H9 (cell line): ENCODE data around the gene NGFR. TPM values are rescaled to one million over a fixed set of nuclear protein-coding genes. Genes with fewer than 3 reads are reported as not detected.

Experiments
- DNase-seq: peaks from one replicate; pipeline ENCODE4 v3.0.0-alpha.2; 2017
- H2AFZ ChIP-seq: one replicate; pipeline ENCODE4 v1.6.1; 2013; ENCODE audit warnings: mild to moderate bottlenecking, low read length, control low read depth, moderate library complexity
- H2AK5ac ChIP-seq: 2 replicates; pipeline ENCODE4 v1.6.1; 2013; ENCODE audit warnings: low read length, control low read depth, mixed read lengths; ENCODE audit not compliant: insufficient read length
- H2BK120ac ChIP-seq: one replicate; pipeline ENCODE4 v1.6.1; 2013; ENCODE audit warnings: low read depth, mild to moderate bottlenecking, low read length, control low read depth, inconsistent platforms; ENCODE audit not compliant: poor library complexity, severe bottlenecking
- H2BK12ac ChIP-seq: 2 replicates; pipeline ENCODE4 v1.6.1; 2013; ENCODE audit warnings: low read length, control low read depth, mixed read lengths, low read depth; ENCODE audit not compliant: insufficient read length
- H2BK15ac ChIP-seq: 2 replicates; pipeline ENCODE4 v1.6.1; 2013; ENCODE audit warnings: low read depth, low read length, control low read depth
- H2BK20ac ChIP-seq: one replicate; pipeline ENCODE4 v1.6.1; 2013; ENCODE audit warnings: low read depth, mild to moderate bottlenecking, low read length, control low read depth, inconsistent platforms; ENCODE audit not compliant: poor library complexity, severe bottlenecking
- H2BK5ac ChIP-seq: 2 replicates; pipeline ENCODE4 v1.6.1; 2013; ENCODE audit warnings: low read length, control low read depth, mixed read lengths; ENCODE audit not compliant: insufficient read length
- H3K14ac ChIP-seq: 2 replicates; pipeline ENCODE4 v1.6.1; 2013; ENCODE audit warnings: low read length, control low read depth; ENCODE audit not compliant: insufficient read depth
- H3K18ac ChIP-seq: 2 replicates; pipeline ENCODE4 v1.6.1; 2013; ENCODE audit warnings: low read depth, mild to moderate bottlenecking, mixed read lengths, low read length, control low read depth; ENCODE audit not compliant: insufficient read length
- H3K23ac ChIP-seq: 2 replicates; pipeline ENCODE4 v1.6.1; 2013; ENCODE audit warnings: low read length, control low read depth, mixed read lengths, low read depth; ENCODE audit not compliant: insufficient read length
- H3K23me2 ChIP-seq: 2 replicates; pipeline ENCODE4 v1.6.1; 2013; ENCODE audit warnings: low read depth, mild to moderate bottlenecking, mixed read lengths, low read length, control low read depth; ENCODE audit not compliant: insufficient read length, poor library complexity, severe bottlenecking
- H3K27ac ChIP-seq: 2 replicates; pipeline ENCODE4 v1.5.1; 2013; ENCODE audit warnings: low read length, control low read depth, mixed read lengths, low read depth; ENCODE audit not compliant: insufficient read length
- H3K27me3 ChIP-seq: 2 replicates; pipeline ENCODE4 v1.6.1; 2013; ENCODE audit warnings: low read length, control low read depth, inconsistent platforms; ENCODE audit not compliant: insufficient read depth
- H3K4ac ChIP-seq: 2 replicates; pipeline ENCODE4 v1.6.1; 2013; ENCODE audit warnings: low read depth, mild to moderate bottlenecking, control low read depth, inconsistent platforms, low read length, moderate library complexity
- H3K4me1 ChIP-seq: 2 replicates; pipeline ENCODE4 v1.6.1; 2013; ENCODE audit warnings: low read length, control low read depth, inconsistent platforms; ENCODE audit not compliant: insufficient read depth
- H3K4me2 ChIP-seq: 2 replicates; pipeline ENCODE4 v1.6.1; 2013; ENCODE audit warnings: low read length, control low read depth, mixed read lengths; ENCODE audit not compliant: insufficient read length, insufficient read depth
- H3K56ac ChIP-seq: 2 replicates; pipeline ENCODE4 v1.6.1; 2013; ENCODE audit warnings: low read depth, mild to moderate bottlenecking, mixed read lengths, low read length, control low read depth; ENCODE audit not compliant: insufficient read length
- H3K79me1 ChIP-seq: 2 replicates; pipeline ENCODE4 v1.6.1; 2013; ENCODE audit warnings: low read depth, mild to moderate bottlenecking, moderate library complexity, low read length, control low read depth, inconsistent platforms; ENCODE audit not compliant: insufficient read depth, poor library complexity, severe bottlenecking
- H3K79me2 ChIP-seq: 2 replicates; pipeline ENCODE4 v1.6.1; 2013; ENCODE audit warnings: low read length, control low read depth, inconsistent platforms; ENCODE audit not compliant: insufficient read depth
- H3K9ac ChIP-seq: 2 replicates; pipeline ENCODE4 v1.6.1; 2013; ENCODE audit warnings: low read length, control low read depth, mixed read lengths; ENCODE audit not compliant: insufficient read length; ENCODE audit errors: extremely low read depth
- H3K9me3 ChIP-seq: one replicate; pipeline ENCODE4 v1.6.1; 2013; ENCODE audit warnings: low read depth, low read length, inconsistent platforms; ENCODE audit not compliant: control insufficient read depth
- H3T11ph ChIP-seq: one replicate; pipeline ENCODE4 v1.6.1; 2013; ENCODE audit warnings: mild to moderate bottlenecking, low read length, control low read depth, inconsistent platforms
- H4K20me1 ChIP-seq: one replicate; pipeline ENCODE4 v1.6.1; 2013; ENCODE audit not compliant: control insufficient read depth, insufficient read length, insufficient read depth
- H4K5ac ChIP-seq: 2 replicates; pipeline ENCODE4 v1.6.1; 2013; ENCODE audit warnings: low read depth, mild to moderate bottlenecking, mixed read lengths, low read length, control low read depth; ENCODE audit not compliant: insufficient read length
- H4K8ac ChIP-seq: replicated peaks from 2 replicates; pipeline ENCODE4 v1.6.1; 2013; ENCODE audit warnings: low read length, control low read depth, mixed read lengths, low read depth; ENCODE audit not compliant: insufficient read length
- H4K91ac ChIP-seq: 2 replicates; pipeline ENCODE4 v1.6.1; 2013; ENCODE audit warnings: low read depth, mild to moderate bottlenecking, moderate library complexity, mixed read lengths, low read length, control low read depth; ENCODE audit not compliant: insufficient read length
- H3K27ac Mint-ChIP-seq, 3 experiments: 2 replicates in 2 of 3; 3 replicates in 1 of 3; pipeline ENCODE4 v1.8.0; 2020 to 2021; ENCODE audit warnings: mixed read lengths in 3 of 3, mild to moderate bottlenecking in 1 of 3, moderate library complexity in 1 of 3
- H3K27me3 Mint-ChIP-seq: 2 replicates; pipeline ENCODE4 v1.8.0; 2021; ENCODE audit warnings: low read depth, mild to moderate bottlenecking, moderate library complexity, mixed read lengths
- H3K36me3 Mint-ChIP-seq, 3 experiments: 2 replicates in 2 of 3; 3 replicates in 1 of 3; pipeline ENCODE4 v1.8.0; 2020 to 2021; ENCODE audit warnings: low read depth in 3 of 3, mixed read lengths in 3 of 3; ENCODE audit not compliant: insufficient read depth in 1 of 3
- H3K4me1 Mint-ChIP-seq, 2 experiments: 2 replicates each; pipeline ENCODE4 v1.8.0; 2020; ENCODE audit warnings: mixed read lengths in 2 of 2
- H3K4me3 Mint-ChIP-seq, 2 experiments: 2 replicates in 1 of 2; 3 replicates in 1 of 2; pipeline ENCODE4 v1.8.0; 2020 to 2021; ENCODE audit warnings: mild to moderate bottlenecking in 2 of 2, mixed read lengths in 2 of 2, moderate library complexity in 1 of 2
- H3K9me3 Mint-ChIP-seq, 2 experiments: 2 replicates in 1 of 2; 3 replicates in 1 of 2; pipeline ENCODE4 v1.8.0; 2020; ENCODE audit warnings: mild to moderate bottlenecking in 2 of 2, mixed read lengths in 2 of 2, moderate library complexity in 1 of 2
- WGBS: extraction: QIAGEN DNeasy Blood & Tissue Kit; methylation state at CpG from one replicate; pipeline ENCODE4 v1.1.7; 2013; ENCODE audit warnings: missing lambda C conversion rate, low lambda C conversion rate, mixed read lengths; ENCODE audit not compliant: insufficient read length; ENCODE audit errors: extremely low coverage; 5-methylcytosine and 5-hydroxymethylcytosine counted together
- total RNA-seq: library from RNA; stranded (reverse); gene quantifications from 2 replicates; pipeline ENCODE4 v1.2.1, GENCODE V29; 2021
- TF ChIP-seq, protein P1 (sequence below): fragments of 200-600 bp; sonication (generic); conservative IDR thresholded peaks from 3 replicates; pipeline ENCODE4 v1.8.0; 2021; ENCODE audit warnings: antibody characterized with exemption, mild to moderate bottlenecking

Gene NGFR
- total RNA-seq, 1 experiment from 2014 or later: 9.6 TPM

DNA sequence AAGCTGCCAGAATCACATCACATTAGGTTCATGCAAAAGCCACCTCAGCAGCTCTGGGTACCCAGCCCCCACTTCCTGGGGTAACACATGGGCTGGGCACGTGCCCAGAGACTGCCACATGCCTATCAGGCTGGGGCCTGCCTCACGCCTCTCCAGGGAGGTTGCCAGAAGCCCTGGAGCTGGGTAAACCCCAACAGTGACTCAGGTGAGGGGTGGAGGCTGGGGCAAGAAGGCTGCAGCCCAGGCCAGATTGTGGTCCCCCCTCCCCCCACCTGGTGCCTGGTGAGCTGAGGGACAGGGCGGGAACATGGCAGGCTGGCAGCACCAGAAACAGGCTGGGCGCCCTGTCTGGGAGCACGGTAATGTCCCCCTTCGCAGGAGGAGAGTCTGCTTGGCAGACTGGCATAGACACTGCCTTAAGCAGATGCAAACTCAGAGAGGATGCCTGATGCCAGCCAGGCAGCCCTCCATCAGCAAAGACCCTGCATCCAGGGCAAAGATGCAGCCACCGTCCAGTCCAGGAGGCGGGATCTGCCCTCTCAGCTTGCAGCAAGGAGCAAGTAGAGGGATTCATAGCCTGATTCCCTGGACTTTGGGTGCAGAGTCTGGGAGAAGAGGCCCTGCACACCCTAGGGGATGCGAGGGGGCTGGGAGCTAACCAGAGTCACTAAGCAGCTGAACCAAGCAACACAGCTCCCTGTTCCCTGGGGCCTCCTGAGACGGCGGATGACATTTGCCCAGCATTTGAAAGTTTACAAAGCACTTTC, 28.8 kb downstream of the NGFR start:
- H2AK5ac ChIP-seq: no peak overlapping the region
- H3K27ac Mint-ChIP-seq: peak overlapping the region in 1 of 3 experiments; percentile 44; a peak in 1 of 7 replicates
- H2BK120ac ChIP-seq: no peak overlapping the region
- H2BK20ac ChIP-seq: no peak overlapping the region
- no peak overlapping the region for H3K14ac ChIP-seq
- H4K5ac ChIP-seq: no peak overlapping the region
- TF ChIP-seq, protein P1, sequence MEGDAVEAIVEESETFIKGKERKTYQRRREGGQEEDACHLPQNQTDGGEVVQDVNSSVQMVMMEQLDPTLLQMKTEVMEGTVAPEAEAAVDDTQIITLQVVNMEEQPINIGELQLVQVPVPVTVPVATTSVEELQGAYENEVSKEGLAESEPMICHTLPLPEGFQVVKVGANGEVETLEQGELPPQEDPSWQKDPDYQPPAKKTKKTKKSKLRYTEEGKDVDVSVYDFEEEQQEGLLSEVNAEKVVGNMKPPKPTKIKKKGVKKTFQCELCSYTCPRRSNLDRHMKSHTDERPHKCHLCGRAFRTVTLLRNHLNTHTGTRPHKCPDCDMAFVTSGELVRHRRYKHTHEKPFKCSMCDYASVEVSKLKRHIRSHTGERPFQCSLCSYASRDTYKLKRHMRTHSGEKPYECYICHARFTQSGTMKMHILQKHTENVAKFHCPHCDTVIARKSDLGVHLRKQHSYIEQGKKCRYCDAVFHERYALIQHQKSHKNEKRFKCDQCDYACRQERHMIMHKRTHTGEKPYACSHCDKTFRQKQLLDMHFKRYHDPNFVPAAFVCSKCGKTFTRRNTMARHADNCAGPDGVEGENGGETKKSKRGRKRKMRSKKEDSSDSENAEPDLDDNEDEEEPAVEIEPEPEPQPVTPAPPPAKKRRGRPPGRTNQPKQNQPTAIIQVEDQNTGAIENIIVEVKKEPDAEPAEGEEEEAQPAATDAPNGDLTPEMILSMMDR: no peak
- H4K20me1 ChIP-seq: no peaks in the 10 kb centered on the region
- no peaks in the 10 kb centered on the region for H3K79me2 ChIP-seq
- no peak overlapping the region for H3K9ac ChIP-seq
- H3K56ac ChIP-seq: no peak overlapping the region
- no peaks in the 10 kb centered on the region for H3K23me2 ChIP-seq
- peaks cover 2 to 18% of the 10 kb centered on the region in 2 experiments; a peak in 3 of 4 replicates for H3K4me1 Mint-ChIP-seq
- peak; percentile 29 for DNase-seq
- no peaks in the 10 kb centered on the region; the same call in 1 of the 2 replicates for H3K4me1 ChIP-seq
- no peak overlapping the region for H2BK15ac ChIP-seq
- no peak overlapping the region for H3K4me2 ChIP-seq
- no peak overlapping the region for H3K27ac ChIP-seq
- H2BK12ac ChIP-seq: no peak overlapping the region
- H3K18ac ChIP-seq: no peak overlapping the region
- H2BK5ac ChIP-seq: no peak overlapping the region
- no peak overlapping the region for H2AFZ ChIP-seq
- no peaks in the 10 kb centered on the region for H3K36me3 Mint-ChIP-seq
- H3K23ac ChIP-seq: no peak overlapping the region
- no peak overlapping the region for H4K91ac ChIP-seq
- no peak overlapping the region for H3K4ac ChIP-seq
- no peak overlapping the region for H3K4me3 Mint-ChIP-seq
- H3K9me3 Mint-ChIP-seq: no peaks in the 10 kb centered on the region
- peaks cover 2% of the 10 kb centered on the region for H3K27me3 Mint-ChIP-seq
- no peaks in the 10 kb centered on the region for H3K9me3 ChIP-seq
- H4K8ac ChIP-seq: no peak overlapping the region
- WGBS: no CpG with 5 or more reads among the region's 11 CpGs
- H3K79me1 ChIP-seq: no peaks in the 10 kb centered on the region
- no peak overlapping the region for H3T11ph ChIP-seq
- H3K27me3 ChIP-seq: no peaks in the 10 kb centered on the region
